GM20431 (cell line): ENCODE measurements around the gene GBP5.
"Not testable (repeated sequence)": the region's sequence is repeated elsewhere in the genome, so short reads cannot be mapped to it uniquely, and the experiment has no call there.

Experiments
- in situ Hi-C: fragments of 300-500 bp; cut with MseI, MboI; formaldehyde crosslinking; loops from one replicate; pipeline ENCODE4 v1.15.0; 2020; ENCODE audit warnings: low sequenced_read_pairs; ENCODE audit not compliant: unreplicated experiment

Gene GBP5

GRCh38 chr1:89285745-89286380, 13.2 kb upstream of the GBP5 start:
- in situ Hi-C loops: no loop called here

- in situ Hi-C loops: not testable (repeated sequence)
Observed at GRCh38 chr1:89284078-89284763, 11.6 kb upstream of the GBP5 start.

GRCh38 chr1:89280766-89281165, 8.1 kb upstream of the GBP5 start:
- in situ Hi-C loops: no loop called here

GRCh38 chr1:89279011-89279466, 6.4 kb upstream of the GBP5 start:
- in situ Hi-C loops: no loop called here

GRCh38 chr1:89277725-89278124, 5.1 kb upstream of the GBP5 start:
- in situ Hi-C loops: no loop called here

GRCh38 chr1:89276690-89277089, 4.0 kb upstream of the GBP5 start:
- in situ Hi-C loops: no loop called here

- in situ Hi-C loops: no loop called here
Observed at GRCh38 chr1:89274411-89274857, 1.8 kb upstream of the GBP5 start.

- in situ Hi-C loops: no loop called here
Observed at GRCh38 chr1:89273324-89273778, 691 bp upstream of the GBP5 start.

- in situ Hi-C loops: no loop called here
Observed at GRCh38 chr1:89271341-89272015, 1.2 kb downstream of the GBP5 start.

GRCh38 chr1:89270423-89270822, 2.2 kb downstream of the GBP5 start:
- in situ Hi-C loops: no loop called here

- in situ Hi-C loops: no loop called here
Observed at GRCh38 chr1:89269277-89269676, 3.4 kb downstream of the GBP5 start.

- in situ Hi-C loops: no loop called here
Observed at GRCh38 chr1:89262643-89263042, 10.0 kb downstream of the GBP5 start.

GRCh38 chr1:89261926-89262515, 10.6 kb downstream of the GBP5 start:
- in situ Hi-C loops: no loop called here

GRCh38 chr1:89260566-89261255, 11.9 kb downstream of the GBP5 start:
- in situ Hi-C loops: no loop called here

- in situ Hi-C loops: no loop called here
Observed at GRCh38 chr1:89260042-89260441, 12.6 kb downstream of the GBP5 start.

- in situ Hi-C loops: no loop called here
Observed at GRCh38 chr1:89259283-89259971, 13.2 kb downstream of the GBP5 start.

GRCh38 chr1:89257041-89257440, 15.6 kb downstream of the GBP5 start:
- in situ Hi-C loops: no loop called here

- in situ Hi-C loops: not testable (repeated sequence)
Observed at GRCh38 chr1:89255581-89255980, 17.1 kb downstream of the GBP5 start.

GRCh38 chr1:89254658-89255287, 17.9 kb downstream of the GBP5 start:
- in situ Hi-C loops: no loop called here
